ENCODE measurements around the gene P2RX7.

- no peak for TF ChIP-seq EZH2 (IDR thresholded peaks at IDR 0.05)
- TF ChIP-seq POLR2AphosphoS5 (IDR thresholded peaks at IDR 0.05; ENCODE audit: borderline replicate concordance, low read depth, low read length) = no peak
Observed at GRCh38 chr12:121227294-121227693, 94.6 kb downstream of the P2RX7 start.
